Cortex of kidney (tissue), 1 donor: Measurements from ENCODE around the gene SRGAP2C.
"Not testable (repeated sequence)": the region's sequence is repeated elsewhere in the genome, so short reads cannot be mapped to it uniquely, and the experiment has no call there.

Experiments
- DNase-seq: peaks from one replicate; lab custom pipeline; 2025; lab: John Stamatoyannopoulos, UW

Gene SRGAP2C

GRCh38 chr1:121227544-121228330 is 43.0 kb downstream of the SRGAP2C start:
- not testable (repeated sequence) for DNase-seq

GRCh38 chr1:121230636-121231035 is 45.9 kb downstream of the SRGAP2C start:
- not testable (repeated sequence) for DNase-seq

- not testable (repeated sequence) for DNase-seq
Measured at GRCh38 chr1:121232445-121233125, 47.8 kb downstream of the SRGAP2C start.

GRCh38 chr1:121234090-121234759 is 49.5 kb downstream of the SRGAP2C start:
- DNase-seq: not testable (repeated sequence)

- DNase-seq: not testable (repeated sequence)
Measured at GRCh38 chr1:121238384-121238783, 53.6 kb downstream of the SRGAP2C start.

- not testable (repeated sequence) for DNase-seq
Measured at GRCh38 chr1:121243913-121244312, 59.1 kb downstream of the SRGAP2C start.

- not testable (repeated sequence) for DNase-seq
Measured at GRCh38 chr1:121246399-121246798, 61.6 kb downstream of the SRGAP2C start.

- not testable (repeated sequence) for DNase-seq
Measured at GRCh38 chr1:121252656-121253055, 67.9 kb downstream of the SRGAP2C start.

GRCh38 chr1:121254618-121255017 is 69.8 kb downstream of the SRGAP2C start:
- not testable (repeated sequence) for DNase-seq

- not testable (repeated sequence) for DNase-seq
Measured at GRCh38 chr1:121257632-121258031, 72.9 kb downstream of the SRGAP2C start.

- DNase-seq: not testable (repeated sequence)
Measured at GRCh38 chr1:121258134-121258533, 73.4 kb downstream of the SRGAP2C start.

GRCh38 chr1:121260205-121260604 is 75.4 kb downstream of the SRGAP2C start:
- not testable (repeated sequence) for DNase-seq

GRCh38 chr1:121262163-121262562 is 77.4 kb downstream of the SRGAP2C start:
- not testable (repeated sequence) for DNase-seq

- DNase-seq: not testable (repeated sequence)
Measured at GRCh38 chr1:121263789-121264244, 79.0 kb downstream of the SRGAP2C start.

GRCh38 chr1:121267072-121267471 is 82.3 kb downstream of the SRGAP2C start:
- DNase-seq: not testable (repeated sequence)

GRCh38 chr1:121269309-121269708 is 84.5 kb downstream of the SRGAP2C start:
- DNase-seq: not testable (repeated sequence)

GRCh38 chr1:121269973-121270372 is 85.2 kb downstream of the SRGAP2C start:
- DNase-seq: not testable (repeated sequence)

- not testable (repeated sequence) for DNase-seq
Measured at GRCh38 chr1:121271143-121271715, 86.5 kb downstream of the SRGAP2C start.

GRCh38 chr1:121275435-121275834 is 90.7 kb downstream of the SRGAP2C start:
- DNase-seq: not testable (repeated sequence)

GRCh38 chr1:121278202-121278601 is 93.4 kb downstream of the SRGAP2C start:
- DNase-seq: not testable (repeated sequence)

GRCh38 chr1:121278777-121279547 is 94.2 kb downstream of the SRGAP2C start:
- not testable (repeated sequence) for DNase-seq
